Motor neuron (in vitro differentiated cells): ENCODE results near the gene HRH2. TPM values are rescaled to one million over a fixed set of nuclear protein-coding genes. Genes with fewer than 3 reads are reported as not detected.
"Not testable (repeated sequence)": the region's sequence is repeated elsewhere in the genome, so short reads cannot be mapped to it uniquely, and the experiment has no call there.

Source experiments
- ATAC-seq, 8 experiments: fragments of 200-7000 bp; cut with Tn5 transposase; replicated peaks in 6 of 8; 2 replicates each; pipeline ENCODE4 v1.8.0; 2021; ENCODE audit warnings: mild to moderate bottlenecking in 8 of 8, moderate library complexity in 8 of 8
- H3K27ac ChIP-seq, 2 donors: fragments of 250-450 bp; sonication (Bioruptor Pico); 2 replicates each; pipeline ENCODE4 v1.9.0; 2021; ENCODE audit warnings: antibody characterized with exemption in 2 of 2, mild to moderate bottlenecking in 2 of 2, moderate library complexity in 1 of 2
- H3K4me1 ChIP-seq, 2 donors: fragments of 250-450 bp; sonication (Bioruptor Pico); replicated peaks in 1 of 2; 2 replicates each; pipeline ENCODE4 v1.6.1; 2021; ENCODE audit warnings: antibody characterized with exemption in 2 of 2, mild to moderate bottlenecking in 2 of 2, moderate library complexity in 1 of 2
- H3K4me3 ChIP-seq, 5 donors: fragments of 250-450 bp; sonication (Bioruptor Pico); 2 replicates each; pipeline ENCODE4 v1.9.0; 2021; ENCODE audit warnings: antibody characterized with exemption in 5 of 5, mild to moderate bottlenecking in 5 of 5, moderate library complexity in 4 of 5
- WGBS, 10 experiments: fragments of 450-650 bp; shearing (Covaris generic); methylation state at CpG; one replicate each; pipeline ENCODE4 v1.0.0; 2022; 5-methylcytosine and 5-hydroxymethylcytosine counted together
- in situ Hi-C, 9 experiments: fragments of 400-800 bp; cut with MboI; loops; one replicate each; pipeline ENCODE4 v1.15.0; 2021; ENCODE audit warnings: low sequenced_read_pairs in 9 of 9, low pct_unique_long_range_greater_than_20kb in 2 of 9; ENCODE audit not compliant: unreplicated experiment in 9 of 9
- total RNA-seq, 8 experiments: library from RNA; unstranded; fragments of 300-600 nt; gene quantifications; 2 replicates each; pipeline versions ENCODE4 v1.2.3 to v1.2.4, GENCODE V29; 2022

The HRH2 gene
- total RNA-seq, 8 experiments from 2014 or later: 0.42 to 7.2 (median 0.68) TPM

GRCh38 chr5:175743676-175744210 lies 85.9 kb downstream of the HRH2 start:
- peaks cover 10 to 30% of the 10 kb centered on the region in 2 donors for H3K4me1 ChIP-seq
- peak in 1 of 8 experiments; percentile 34 for ATAC-seq
- H3K27ac ChIP-seq: no peak overlapping the region
- 0 to 100% (median 50%) methylated on average over 1 of the region's 1 CpG; no CpG with 5 or more reads in 6 of the 10 experiments for WGBS, 10 experiments
- H3K4me3 ChIP-seq: no peak overlapping the region
- in situ Hi-C loops: loop anchor here in 3 of 9 experiments (25.0 kb wide), 3 partner anchors 119 to 894 kb away; partner anchors contain the start of genes CPLX2 (in 2 of the 3), EIF4E1B (in 1 of the 3), SNCB (in 1 of the 3) and TSPAN17 (in 1 of the 3)

GRCh38 chr5:175745210-175745609 lies 87.3 kb downstream of the HRH2 start:
- WGBS, 10 experiments: 0 to 36% (median 26%) methylated on average over 1 to 3 of the region's 3 CpGs; no CpG with 5 or more reads in 4 of the 10 experiments
- peak in 5 of 8 experiments; percentile 73 to 90 (median 84) for ATAC-seq
- Histone ChIP-seq H3K27ac (no peak overlapping the region), H3K4me3 (no peak overlapping the region), H3K4me1 (peaks cover 4 to 20% of the 10 kb centered on the region in 2 donors)
- in situ Hi-C loops: loop anchor here in 3 of 9 experiments (25.0 kb wide), 3 partner anchors 117 to 892 kb away; partner anchors contain the start of genes CPLX2 (in 2 of the 3), EIF4E1B (in 1 of the 3), SNCB (in 1 of the 3) and TSPAN17 (in 1 of the 3)

GRCh38 chr5:175746851-175747250 lies 89.0 kb downstream of the HRH2 start:
- Histone ChIP-seq H3K27ac (no peak overlapping the region), H3K4me1 (peaks cover 16 to 23% of the 10 kb centered on the region in 2 donors), H3K4me3 (no peak overlapping the region)
- in situ Hi-C loops: loop anchor here in 3 of 9 experiments (25.0 kb wide), 3 partner anchors 115 to 890 kb away; partner anchors contain the start of genes CPLX2 (in 2 of the 3), EIF4E1B (in 1 of the 3), SNCB (in 1 of the 3) and TSPAN17 (in 1 of the 3)
- WGBS, 10 experiments: 0 to 68% (median 8%) methylated on average over 1 to 2 of the region's 2 CpGs; no CpG with 5 or more reads in 3 of the 10 experiments
- ATAC-seq: peak in 4 of 8 experiments; percentile 21 to 97 (median 92)

GRCh38 chr5:175747539-175748060 lies 89.7 kb downstream of the HRH2 start:
- peaks cover 16 to 23% of the 10 kb centered on the region in 2 donors for H3K4me1 ChIP-seq
- no peak for ATAC-seq
- in situ Hi-C loops: loop anchor here in 3 of 9 experiments (25.0 kb wide), 3 partner anchors 115 to 890 kb away; partner anchors contain the start of genes CPLX2 (in 2 of the 3), EIF4E1B (in 1 of the 3), SNCB (in 1 of the 3) and TSPAN17 (in 1 of the 3)
- no peak overlapping the region for H3K4me3 ChIP-seq
- 8 to 83% (median 57%) methylated on average over 2 to 3 of the region's 3 CpGs; no CpG with 5 or more reads in 6 of the 10 experiments for WGBS, 10 experiments
- no peak overlapping the region for H3K27ac ChIP-seq

GRCh38 chr5:175748650-175749049 lies 90.8 kb downstream of the HRH2 start:
- WGBS, 10 experiments: 0 to 100% (median 43%) methylated on average over 1 to 2 of the region's 3 CpGs; no CpG with 5 or more reads in 4 of the 10 experiments
- ATAC-seq: no peak
- in situ Hi-C loops: loop anchor here in 3 of 9 experiments (25.0 kb wide), 3 partner anchors 114 to 889 kb away; partner anchors contain the start of genes CPLX2 (in 2 of the 3), EIF4E1B (in 1 of the 3), SNCB (in 1 of the 3) and TSPAN17 (in 1 of the 3)
- no peak overlapping the region for H3K4me3 ChIP-seq
- H3K27ac ChIP-seq: no peak overlapping the region
- H3K4me1 ChIP-seq: peaks cover 22 to 27% of the 10 kb centered on the region in 2 donors

GRCh38 chr5:175749591-175749990 lies 91.7 kb downstream of the HRH2 start:
- in situ Hi-C loops: loop anchor here in 3 of 9 experiments (25.0 kb wide), 3 partner anchors 113 to 888 kb away; partner anchors contain the start of genes CPLX2 (in 2 of the 3), EIF4E1B (in 1 of the 3), SNCB (in 1 of the 3) and TSPAN17 (in 1 of the 3)
- WGBS, 10 experiments: 0 to 80% (median 76%) methylated on average over 1 to 3 of the region's 4 CpGs; no CpG with 5 or more reads in 7 of the 10 experiments
- ATAC-seq: peak in 1 of 8 experiments; percentile 38
- Histone ChIP-seq H3K27ac (no peak overlapping the region), H3K4me3 (no peak overlapping the region), H3K4me1 (peaks cover 22 to 27% of the 10 kb centered on the region in 2 donors)

GRCh38 chr5:175750511-175750931 lies 92.7 kb downstream of the HRH2 start:
- in situ Hi-C loops: no loop called here
- H3K4me3 ChIP-seq: no peak overlapping the region
- ATAC-seq: peak in 5 of 8 experiments; percentile 84 to 93 (median 88)
- peaks cover 18 to 22% of the 10 kb centered on the region in 2 donors for H3K4me1 ChIP-seq
- 11 to 60% (median 27%) methylated on average over 2 to 8 of the region's 14 CpGs; no CpG with 5 or more reads in 5 of the 10 experiments for WGBS, 10 experiments
- no peak overlapping the region for H3K27ac ChIP-seq

- peaks cover 17 to 22% of the 10 kb centered on the region in 2 donors for H3K4me1 ChIP-seq
- WGBS, 10 experiments: 60 to 80% methylated on average over 1 to 2 of the region's 5 CpGs; no CpG with 5 or more reads in 8 of the 10 experiments
- H3K4me3 ChIP-seq: no peak overlapping the region
- in situ Hi-C loops: no loop called here
- no peak for ATAC-seq
- no peak overlapping the region for H3K27ac ChIP-seq
Observed at GRCh38 chr5:175751369-175751768, 93.5 kb downstream of the HRH2 start.

- ATAC-seq: peak in 3 of 8 experiments; percentile 17 to 29 (median 18)
- Histone ChIP-seq H3K4me1 (peaks cover 17 to 22% of the 10 kb centered on the region in 2 donors), H3K4me3 (no peak overlapping the region), H3K27ac (no peak overlapping the region)
- 20 to 100% (median 64%) methylated on average over 1 to 7 of the region's 10 CpGs; no CpG with 5 or more reads in 1 of the 10 experiments for WGBS, 10 experiments
- in situ Hi-C loops: no loop called here
Observed at GRCh38 chr5:175752826-175753535, 95.1 kb downstream of the HRH2 start.

- in situ Hi-C loops: no loop called here
- Histone ChIP-seq H3K4me3 (no peak overlapping the region), H3K27ac (no peak overlapping the region), H3K4me1 (peaks cover 17 to 22% of the 10 kb centered on the region in 2 donors)
- no peak for ATAC-seq
- WGBS, 10 experiments: 30 to 100% (median 81%) methylated on average over 1 to 11 of the region's 19 CpGs; no CpG with 5 or more reads in 2 of the 10 experiments
Observed at GRCh38 chr5:175753536-175754402, 95.9 kb downstream of the HRH2 start.

- H3K27ac ChIP-seq, in situ Hi-C loops, ATAC-seq, H3K4me1 ChIP-seq, H3K4me3 ChIP-seq: not testable (repeated sequence)
- WGBS, 10 experiments: 0 to 100% (median 44%) methylated on average over 1 of the region's 1 CpG; no CpG with 5 or more reads in 4 of the 10 experiments
Observed at GRCh38 chr5:175759991-175760390, 102.1 kb downstream of the HRH2 start.
